Suprapubic skin (tissue), 4 donors: Measurements from ENCODE around the gene IMMP2L. TPM values are rescaled to one million over a fixed set of nuclear protein-coding genes. Genes with fewer than 3 reads are reported as not detected.

Source experiments
- DNase-seq, 2 donors: peaks; one replicate each; pipeline ENCODE4 v3.0.0-alpha.2; 2019; ENCODE audit warnings: low spot score in 2 of 2
- H3K27ac ChIP-seq: fragments of 200-600 bp; sonication (generic); one replicate; pipeline ENCODE4 v1.5.1; 2019
- H3K27me3 ChIP-seq: fragments of 200-600 bp; sonication (generic); one replicate; pipeline ENCODE4 v1.5.1; 2019
- H3K36me3 ChIP-seq: fragments of 200-600 bp; sonication (generic); one replicate; pipeline ENCODE4 v1.5.1; 2019
- H3K4me1 ChIP-seq: fragments of 200-600 bp; sonication (generic); one replicate; pipeline ENCODE4 v1.5.1; 2019
- H3K4me3 ChIP-seq: fragments of 200-600 bp; sonication (generic); one replicate; pipeline ENCODE4 v1.5.1; 2019; ENCODE audit warnings: mild to moderate bottlenecking
- H3K9me3 ChIP-seq: fragments of 200-600 bp; sonication (generic); one replicate; pipeline ENCODE4 v1.5.1; 2019
- EP300 ChIP-seq: sonication (generic); formaldehyde crosslinking; IDR thresholded peaks from one replicate; pipeline ENCODE4 v1.6.1; 2017; ENCODE audit warnings: antibody characterized with exemption
- POLR2A ChIP-seq, 2 donors: fragments of 450-650 bp; IDR thresholded peaks; one replicate each; pipeline ENCODE4 v1.6.1; 2017; ENCODE audit warnings: antibody characterized with exemption in 2 of 2, mild to moderate bottlenecking in 2 of 2, moderate library complexity in 2 of 2
- POLR2AphosphoS5 ChIP-seq, 3 donors: sonication (generic); formaldehyde crosslinking; IDR thresholded peaks; one replicate each; pipeline ENCODE4 v1.6.1; 2017; ENCODE audit warnings: antibody characterized with exemption in 3 of 3
- WGBS: methylation state at CpG from one replicate; pipeline ENCODE4 v1.1.5; 2018; 5-methylcytosine and 5-hydroxymethylcytosine counted together
- total RNA-seq, 4 donors: library from RNA; depleted of rRNA; stranded (reverse); fragments of >200 nt; gene quantifications; one replicate each; pipeline ENCODE4 v1.1.0, GENCODE V29; 2016
- TF ChIP-seq, protein P1 (sequence below), 2 donors: fragments of 200-600 bp in 1 of 2; fragments of 450-650 bp in 1 of 2; sonication (generic) in 1 of 2; IDR thresholded peaks; one replicate each; pipeline ENCODE4 v1.5.1; 2016 to 2019; ENCODE audit warnings: antibody characterized with exemption in 2 of 2, mild to moderate bottlenecking in 1 of 2, moderate library complexity in 1 of 2

The IMMP2L gene
- total RNA-seq, 4 donors from 2014 or later = 10.6 to 20.6 (median 14.6) TPM

DNA sequence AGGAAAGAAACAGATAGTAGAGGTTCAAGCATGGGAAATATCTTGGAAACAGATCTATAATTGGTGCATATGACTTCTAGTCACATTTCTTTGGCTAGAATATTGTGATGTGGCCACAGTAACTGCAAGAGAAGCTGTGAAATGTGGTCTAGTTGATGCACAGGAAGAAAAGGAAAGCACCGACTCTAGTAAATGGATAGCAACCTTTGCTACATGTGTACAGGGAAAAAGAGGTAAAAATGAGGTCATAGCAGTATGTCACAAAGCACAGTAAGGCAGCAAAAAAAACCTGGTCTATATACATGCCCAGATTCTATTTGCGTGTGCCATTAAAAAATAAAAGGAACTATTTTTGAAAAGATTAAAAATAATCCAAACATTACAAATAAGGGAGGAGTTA is 573.9 kb downstream of the IMMP2L start:
- Histone ChIP-seq H3K9me3 (no peaks in the 10 kb centered on the region), H3K27ac (no peak overlapping the region), H3K4me1 (no peaks in the 10 kb centered on the region), H3K27me3 (no peaks in the 10 kb centered on the region), H3K36me3 (no peaks in the 10 kb centered on the region), H3K4me3 (no peak overlapping the region)
- 95% methylated on average over 2 of the region's 2 CpGs for WGBS
- TF ChIP-seq EP300 = no peak
- TF ChIP-seq POLR2A (IDR thresholded peaks at IDR 0.05) = no peak
- no peak for TF ChIP-seq POLR2AphosphoS5 (IDR thresholded peaks at IDR 0.05)
- TF ChIP-seq, protein P1, sequence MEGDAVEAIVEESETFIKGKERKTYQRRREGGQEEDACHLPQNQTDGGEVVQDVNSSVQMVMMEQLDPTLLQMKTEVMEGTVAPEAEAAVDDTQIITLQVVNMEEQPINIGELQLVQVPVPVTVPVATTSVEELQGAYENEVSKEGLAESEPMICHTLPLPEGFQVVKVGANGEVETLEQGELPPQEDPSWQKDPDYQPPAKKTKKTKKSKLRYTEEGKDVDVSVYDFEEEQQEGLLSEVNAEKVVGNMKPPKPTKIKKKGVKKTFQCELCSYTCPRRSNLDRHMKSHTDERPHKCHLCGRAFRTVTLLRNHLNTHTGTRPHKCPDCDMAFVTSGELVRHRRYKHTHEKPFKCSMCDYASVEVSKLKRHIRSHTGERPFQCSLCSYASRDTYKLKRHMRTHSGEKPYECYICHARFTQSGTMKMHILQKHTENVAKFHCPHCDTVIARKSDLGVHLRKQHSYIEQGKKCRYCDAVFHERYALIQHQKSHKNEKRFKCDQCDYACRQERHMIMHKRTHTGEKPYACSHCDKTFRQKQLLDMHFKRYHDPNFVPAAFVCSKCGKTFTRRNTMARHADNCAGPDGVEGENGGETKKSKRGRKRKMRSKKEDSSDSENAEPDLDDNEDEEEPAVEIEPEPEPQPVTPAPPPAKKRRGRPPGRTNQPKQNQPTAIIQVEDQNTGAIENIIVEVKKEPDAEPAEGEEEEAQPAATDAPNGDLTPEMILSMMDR (IDR thresholded peaks at IDR 0.05) = no peak
- no peak for DNase-seq

DNA sequence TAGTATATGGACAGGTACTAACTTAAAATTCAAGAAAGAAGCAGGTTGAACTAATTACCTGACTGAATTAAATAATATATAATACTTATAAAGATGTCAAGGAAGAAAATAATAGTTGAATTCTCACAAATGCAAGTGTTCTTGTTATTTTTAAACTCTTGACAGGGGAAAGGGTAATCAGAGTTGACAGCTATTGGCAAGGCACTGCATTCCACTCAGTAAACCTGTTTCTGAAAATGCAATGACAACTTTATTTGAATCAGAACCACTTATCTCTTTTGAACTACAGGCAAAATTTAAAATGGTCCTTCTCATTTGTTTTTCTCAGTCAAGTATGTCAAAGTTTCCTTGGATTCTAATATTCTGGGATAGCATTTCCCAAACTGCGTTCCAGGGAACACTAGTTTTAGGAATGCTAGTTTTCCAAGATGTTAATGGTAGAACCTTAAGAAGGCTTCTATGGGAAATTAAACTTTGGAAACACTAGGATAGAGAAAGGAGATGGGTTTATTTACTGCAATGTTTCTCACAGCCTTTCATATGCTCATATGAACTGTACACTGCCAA is 575.1 kb downstream of the IMMP2L start:
- no peaks in the 10 kb centered on the region for H3K27me3 ChIP-seq
- H3K4me1 ChIP-seq = no peaks in the 10 kb centered on the region
- no peak overlapping the region for H3K4me3 ChIP-seq
- no peak overlapping the region for H3K27ac ChIP-seq
- H3K9me3 ChIP-seq = no peaks in the 10 kb centered on the region
- no peak for TF ChIP-seq EP300
- DNase-seq = no peak
- H3K36me3 ChIP-seq = no peaks in the 10 kb centered on the region
- 97% methylated on average over 1 of the region's 1 CpG for WGBS

DNA sequence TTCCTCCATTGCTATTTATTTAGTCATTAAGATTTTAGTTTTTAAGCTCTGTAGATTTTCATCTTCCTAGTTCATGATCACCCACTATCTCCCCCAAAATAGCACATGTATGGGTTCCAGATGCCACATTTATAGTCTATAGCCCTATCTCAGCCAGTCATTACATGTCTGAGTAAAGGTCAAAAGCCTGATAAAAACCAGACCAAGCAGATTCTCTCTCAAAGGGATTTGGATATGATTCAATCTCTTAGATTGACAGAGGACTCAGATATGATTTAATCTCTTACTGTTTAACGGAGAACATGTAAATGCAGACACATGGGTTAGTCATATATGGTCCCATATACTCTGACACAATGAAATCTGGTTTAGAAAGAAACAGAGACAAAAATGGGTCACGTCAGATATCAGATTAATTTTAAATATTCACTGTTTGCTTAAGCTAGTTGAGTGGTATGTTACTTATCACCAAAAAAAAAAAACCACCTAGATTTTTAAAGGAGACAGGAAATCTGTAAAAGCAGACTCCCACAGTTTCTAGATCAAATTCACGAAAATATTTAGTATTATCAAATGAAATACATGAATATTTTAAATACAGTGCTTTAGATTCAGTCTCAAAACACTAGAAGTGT is 578.4 kb downstream of the IMMP2L start:
- Histone ChIP-seq H3K27me3 (no peaks in the 10 kb centered on the region), H3K36me3 (no peaks in the 10 kb centered on the region), H3K4me3 (no peak overlapping the region), H3K4me1 (no peaks in the 10 kb centered on the region), H3K9me3 (no peaks in the 10 kb centered on the region), H3K27ac (no peak overlapping the region)
- no peak for TF ChIP-seq EP300
- no peak for TF ChIP-seq POLR2A (IDR thresholded peaks at IDR 0.05)
- TF ChIP-seq, protein P1 (IDR thresholded peaks at IDR 0.05) = no peak
- no peak for TF ChIP-seq POLR2AphosphoS5 (IDR thresholded peaks at IDR 0.05)
- 64% methylated on average over 3 of the region's 3 CpGs for WGBS
- no peak for DNase-seq

DNA sequence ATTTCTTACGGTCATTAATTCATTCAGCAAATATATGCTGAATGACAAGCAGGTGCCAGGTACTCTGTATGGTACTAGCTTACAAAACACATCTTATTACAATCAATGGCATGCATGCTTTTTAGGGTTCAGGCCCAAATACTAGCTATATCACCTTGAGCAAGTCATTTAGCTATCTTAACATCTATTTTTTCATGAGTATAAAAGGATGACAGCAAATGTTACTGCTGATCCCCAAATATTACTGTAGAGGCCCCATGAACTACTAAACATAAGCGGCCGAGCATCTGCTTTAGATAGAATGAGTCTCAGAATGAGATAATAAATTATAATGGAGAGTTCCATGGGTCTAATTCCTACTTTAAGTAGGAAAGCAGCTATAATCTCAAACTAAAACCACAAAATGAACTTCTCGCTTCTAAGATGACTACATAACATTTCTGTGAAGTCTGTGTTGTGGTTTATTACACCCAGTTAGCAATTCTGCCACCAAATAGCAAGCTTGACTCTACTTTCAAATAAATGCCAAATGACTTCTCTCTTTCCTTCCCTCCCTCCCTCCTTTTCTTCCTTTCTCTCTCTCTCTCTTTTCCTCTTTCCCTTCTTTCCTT is 585.1 kb downstream of the IMMP2L start:
- WGBS = 94% methylated on average over 4 of the region's 4 CpGs
- no peaks in the 10 kb centered on the region for H3K9me3 ChIP-seq
- H3K27me3 ChIP-seq = no peaks in the 10 kb centered on the region
- no peaks in the 10 kb centered on the region for H3K4me1 ChIP-seq
- H3K4me3 ChIP-seq = no peak overlapping the region
- no peak overlapping the region for H3K27ac ChIP-seq
- DNase-seq = no peak
- no peaks in the 10 kb centered on the region for H3K36me3 ChIP-seq
- TF ChIP-seq POLR2AphosphoS5 (IDR thresholded peaks at IDR 0.05) (no peak), EP300 (no peak), POLR2A (IDR thresholded peaks at IDR 0.05) (no peak)
- TF ChIP-seq, protein P1 (IDR thresholded peaks at IDR 0.05) = no peak

DNA sequence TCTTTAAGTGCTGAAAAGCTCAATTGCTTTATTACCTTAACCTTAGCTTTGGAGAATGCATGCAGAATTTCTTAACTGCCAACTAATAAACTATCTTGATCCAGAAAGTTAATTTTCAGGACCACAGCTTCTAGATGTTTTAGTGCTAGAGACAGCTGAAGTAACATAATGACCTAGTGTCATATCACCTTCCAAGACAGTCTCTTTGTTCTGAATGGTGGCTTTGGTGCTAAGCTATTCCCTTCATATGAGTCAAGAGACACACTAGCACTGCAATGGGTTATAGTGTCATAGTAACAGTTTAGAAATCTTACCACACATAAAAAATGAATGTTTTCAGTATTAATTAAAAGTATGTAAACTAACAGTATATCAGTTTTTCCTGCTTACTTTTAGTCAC is 586.8 kb downstream of the IMMP2L start:
- no peak for TF ChIP-seq POLR2AphosphoS5 (IDR thresholded peaks at IDR 0.05)
- TF ChIP-seq EP300 = no peak
- TF ChIP-seq POLR2A (IDR thresholded peaks at IDR 0.05) = no peak
- TF ChIP-seq, protein P1 (IDR thresholded peaks at IDR 0.05) = no peak
- no peak overlapping the region for H3K4me3 ChIP-seq
- no peaks in the 10 kb centered on the region for H3K9me3 ChIP-seq
- no peaks in the 10 kb centered on the region for H3K36me3 ChIP-seq
- H3K27me3 ChIP-seq = no peaks in the 10 kb centered on the region
- no peak overlapping the region for H3K27ac ChIP-seq
- no peaks in the 10 kb centered on the region for H3K4me1 ChIP-seq
- DNase-seq = no peak
